ENCODE measurements around the gene CD44. TPM values are rescaled to one million over a fixed set of nuclear protein-coding genes. Genes with fewer than 3 reads are reported as not detected.

Gene CD44
- total RNA-seq, 1 experiment from 2014 or later: 11.4 TPM

DNA sequence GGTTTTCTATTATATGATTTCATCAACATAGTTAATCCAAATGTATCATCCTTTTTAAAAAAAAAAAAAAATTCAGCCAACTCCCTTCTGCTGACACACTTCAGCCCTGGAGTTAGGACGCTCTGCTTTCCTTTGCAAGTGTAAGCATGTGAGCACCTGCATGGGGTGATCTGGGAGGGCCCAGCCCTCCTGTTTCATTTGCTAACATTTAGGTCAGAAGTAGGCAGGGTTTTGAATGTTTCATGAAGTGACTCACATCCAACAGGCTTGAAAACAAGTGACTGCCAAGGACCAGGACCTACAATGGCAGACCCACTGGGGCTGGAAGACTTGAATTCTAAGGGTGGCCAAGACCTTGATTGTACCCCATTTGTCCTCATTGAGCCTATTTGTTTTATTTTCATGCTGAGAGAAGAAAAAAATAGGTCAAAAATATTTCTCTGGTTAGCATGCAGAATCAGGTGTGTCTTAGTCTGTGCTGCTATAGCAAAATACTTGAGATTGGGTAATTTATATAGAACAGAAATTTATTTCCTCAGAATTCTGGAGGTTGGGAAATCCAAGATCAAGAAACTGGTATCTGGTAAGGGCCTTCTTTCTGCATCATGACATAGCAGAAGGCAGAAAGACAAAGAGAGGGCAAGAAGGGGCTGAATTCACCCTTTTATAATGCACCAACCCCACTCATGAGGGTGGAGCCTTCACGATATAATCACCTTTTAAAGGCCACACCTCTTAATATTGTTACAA lies 137.6 kb downstream of the CD44 start:
- no peaks in the 10 kb centered on the region for H3K27me3 ChIP-seq (ENCODE audit: control insufficient read depth, insufficient read depth, low read length)
- no peaks in the 10 kb centered on the region for H3K36me3 ChIP-seq (replicated peaks; ENCODE audit: control insufficient read depth, insufficient read depth, low read length)
- no peak overlapping the region for H3K4me3 ChIP-seq (ENCODE audit: insufficient read depth, low read depth, low read length)
- no peak for DNase-seq

DNA sequence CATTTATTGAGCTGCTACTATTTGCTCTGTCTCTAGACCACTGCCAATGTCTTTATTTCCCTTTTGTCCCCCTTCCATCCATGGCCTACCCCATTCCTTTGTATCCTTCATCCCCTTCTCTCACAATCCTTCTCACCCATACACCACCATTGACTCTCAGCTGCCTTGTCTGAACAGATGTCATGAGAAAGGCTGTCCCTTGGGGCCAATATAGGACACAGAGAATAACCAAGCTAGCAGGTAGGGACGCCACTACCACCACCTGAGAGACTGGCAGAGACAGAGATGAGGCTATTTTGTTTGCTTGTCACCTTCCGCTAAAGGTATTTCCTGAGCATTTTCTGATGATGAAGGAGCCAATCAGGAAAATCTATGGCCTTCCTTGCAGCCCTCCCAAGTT lies 138.9 kb downstream of the CD44 start:
- Histone ChIP-seq H3K27me3 (ENCODE audit: control insufficient read depth, insufficient read depth, low read length) (no peaks in the 10 kb centered on the region), H3K36me3 (replicated peaks; ENCODE audit: control insufficient read depth, insufficient read depth, low read length) (no peaks in the 10 kb centered on the region), H3K4me3 (ENCODE audit: insufficient read depth, low read depth, low read length) (no peak overlapping the region)
- DNase-seq: no peak

DNA sequence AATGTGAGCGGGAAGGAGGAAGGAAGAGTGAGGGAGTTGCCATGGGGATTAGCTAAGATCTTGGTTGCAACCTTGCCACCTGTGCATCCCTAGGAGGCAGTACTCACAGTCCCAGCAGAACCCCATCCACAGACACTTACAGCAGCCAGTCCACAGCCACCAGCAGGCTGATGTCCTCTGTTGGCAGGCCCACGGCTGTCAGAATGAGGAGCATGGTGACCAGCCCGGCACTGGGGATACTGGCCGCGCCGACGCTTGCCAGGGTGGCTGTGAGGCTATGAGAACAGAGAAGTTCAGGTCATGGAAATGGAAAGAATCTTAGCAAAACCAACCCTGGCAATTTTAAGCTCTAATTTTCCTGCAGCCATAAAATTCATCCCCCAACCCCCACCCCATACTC lies 141.8 kb downstream of the CD44 start:
- H3K27me3 ChIP-seq (ENCODE audit: control insufficient read depth, insufficient read depth, low read length): no peaks in the 10 kb centered on the region
- no peak for DNase-seq

DNA sequence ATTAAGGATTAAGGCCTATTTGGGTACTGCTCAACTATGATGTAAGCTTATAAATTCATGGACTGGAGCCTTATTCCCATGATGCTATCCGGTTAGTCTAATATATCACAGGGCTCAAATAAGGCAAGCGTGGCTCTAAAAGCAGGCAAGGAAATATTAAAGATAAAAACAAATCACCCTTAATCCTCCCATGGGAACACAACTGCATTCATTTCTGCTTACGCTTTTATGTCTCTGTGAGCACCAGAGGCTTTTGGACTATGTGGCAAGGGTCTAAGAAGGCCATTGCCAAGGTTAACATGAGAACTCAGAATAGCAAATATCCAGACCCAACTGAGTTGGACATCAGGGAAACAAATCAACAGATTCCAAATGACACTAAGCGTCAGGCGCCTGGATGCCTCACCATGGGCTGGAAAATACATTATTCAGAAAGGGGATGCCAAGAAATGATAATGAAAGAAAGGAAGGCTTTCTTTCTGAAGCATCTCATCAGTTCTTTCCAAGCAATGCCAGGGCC lies 142.3 kb downstream of the CD44 start:
- H3K4me3 ChIP-seq (ENCODE audit: insufficient read depth, low read depth, low read length): no peak overlapping the region
- H3K36me3 ChIP-seq (replicated peaks; ENCODE audit: control insufficient read depth, insufficient read depth, low read length): no peaks in the 10 kb centered on the region
- no peak for DNase-seq
- H3K27me3 ChIP-seq (ENCODE audit: control insufficient read depth, insufficient read depth, low read length): no peaks in the 10 kb centered on the region

More for the DNA sequence above, 141.8 kb downstream of the CD44 start:
- Histone ChIP-seq H3K4me3 (ENCODE audit: insufficient read depth, low read depth, low read length) (no peak overlapping the region), H3K36me3 (replicated peaks; ENCODE audit: control insufficient read depth, insufficient read depth, low read length) (no peaks in the 10 kb centered on the region)

Other genes starting within 250 kb of the CD44 start
- 26.4 and 41.6 TPM in 2 replicates for gene APIP, start 222.8 kb upstream of the CD44 start, total RNA-seq (2014; rRNA removed; shearing (Covaris generic))
- 46.3 and 50.0 TPM in 2 replicates for gene PDHX, start 222.6 kb upstream of the CD44 start, total RNA-seq (2014; rRNA removed; shearing (Covaris generic))

Measured in H7 (cell line).